NB4 (cell line): ENCODE measurements around the gene TMEM131L.

Source experiments
- DNase-seq: peaks from one replicate; pipeline ENCODE4 v3.0.0; 2010; ENCODE audit warnings: low read depth
- H3K4me3 ChIP-seq: one replicate; pipeline ENCODE4 v1.5.1; 2011; ENCODE audit warnings: mild to moderate bottlenecking, low read depth, low read length, moderate library complexity
- MAX ChIP-seq: IDR thresholded peaks from 2 replicates; pipeline ENCODE4 v1.6.1; 2011; ENCODE audit warnings: low read depth, low read length
- MYC ChIP-seq: IDR thresholded peaks from 2 replicates; pipeline ENCODE4 v1.6.1; 2011; ENCODE audit warnings: low read depth, low read length
- POLR2A ChIP-seq: IDR thresholded peaks from 2 replicates; pipeline ENCODE4 v1.6.1; 2011; ENCODE audit warnings: mild to moderate bottlenecking; ENCODE audit not compliant: insufficient read length; ENCODE audit errors: extremely low read depth
- TF ChIP-seq, protein P1 (sequence below): IDR thresholded peaks from one replicate; pipeline ENCODE4 v1.5.1; 2012; ENCODE audit warnings: low read depth, low read length

The TMEM131L gene

GRCh38 chr4:153623491-153623890 lies 157.3 kb downstream of the TMEM131L start:
- DNase-seq = no peak
- TF ChIP-seq, protein P1, sequence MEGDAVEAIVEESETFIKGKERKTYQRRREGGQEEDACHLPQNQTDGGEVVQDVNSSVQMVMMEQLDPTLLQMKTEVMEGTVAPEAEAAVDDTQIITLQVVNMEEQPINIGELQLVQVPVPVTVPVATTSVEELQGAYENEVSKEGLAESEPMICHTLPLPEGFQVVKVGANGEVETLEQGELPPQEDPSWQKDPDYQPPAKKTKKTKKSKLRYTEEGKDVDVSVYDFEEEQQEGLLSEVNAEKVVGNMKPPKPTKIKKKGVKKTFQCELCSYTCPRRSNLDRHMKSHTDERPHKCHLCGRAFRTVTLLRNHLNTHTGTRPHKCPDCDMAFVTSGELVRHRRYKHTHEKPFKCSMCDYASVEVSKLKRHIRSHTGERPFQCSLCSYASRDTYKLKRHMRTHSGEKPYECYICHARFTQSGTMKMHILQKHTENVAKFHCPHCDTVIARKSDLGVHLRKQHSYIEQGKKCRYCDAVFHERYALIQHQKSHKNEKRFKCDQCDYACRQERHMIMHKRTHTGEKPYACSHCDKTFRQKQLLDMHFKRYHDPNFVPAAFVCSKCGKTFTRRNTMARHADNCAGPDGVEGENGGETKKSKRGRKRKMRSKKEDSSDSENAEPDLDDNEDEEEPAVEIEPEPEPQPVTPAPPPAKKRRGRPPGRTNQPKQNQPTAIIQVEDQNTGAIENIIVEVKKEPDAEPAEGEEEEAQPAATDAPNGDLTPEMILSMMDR = no peak
- TF ChIP-seq POLR2A (no peak), MYC (no peak)
- H3K4me3 ChIP-seq = no peak overlapping the region

DNA sequence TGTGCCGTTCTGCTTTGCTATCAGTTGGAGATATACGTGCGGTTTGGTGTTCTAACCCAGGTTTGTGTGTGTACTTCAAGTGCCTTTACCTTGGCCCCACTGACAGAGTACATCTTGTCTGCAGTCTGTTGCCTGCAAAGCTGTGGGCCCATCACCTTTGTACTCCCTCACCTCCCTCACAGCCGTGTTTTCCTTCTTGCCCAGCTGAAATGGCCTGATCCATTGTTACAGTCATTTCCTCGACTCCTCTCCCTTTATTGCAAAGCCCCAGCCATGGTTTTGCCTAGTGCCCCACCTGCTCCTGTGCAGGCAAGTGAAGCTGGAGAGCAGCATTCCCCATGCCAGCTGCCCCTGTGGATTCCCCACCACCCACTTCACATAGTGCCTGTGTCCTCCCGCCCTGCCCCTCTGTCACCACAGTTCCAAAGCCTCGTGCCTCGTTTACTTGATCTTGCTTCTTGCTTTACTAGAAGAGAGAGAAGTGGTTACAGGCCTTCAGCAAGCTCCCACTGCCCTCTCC lies 162.7 kb downstream of the TMEM131L start:
- H3K4me3 ChIP-seq = no peak overlapping the region
- DNase-seq = no peak
- TF ChIP-seq POLR2A (no peak), MAX (no peak), MYC (no peak)
- TF ChIP-seq, protein P1 = no peak

DNA sequence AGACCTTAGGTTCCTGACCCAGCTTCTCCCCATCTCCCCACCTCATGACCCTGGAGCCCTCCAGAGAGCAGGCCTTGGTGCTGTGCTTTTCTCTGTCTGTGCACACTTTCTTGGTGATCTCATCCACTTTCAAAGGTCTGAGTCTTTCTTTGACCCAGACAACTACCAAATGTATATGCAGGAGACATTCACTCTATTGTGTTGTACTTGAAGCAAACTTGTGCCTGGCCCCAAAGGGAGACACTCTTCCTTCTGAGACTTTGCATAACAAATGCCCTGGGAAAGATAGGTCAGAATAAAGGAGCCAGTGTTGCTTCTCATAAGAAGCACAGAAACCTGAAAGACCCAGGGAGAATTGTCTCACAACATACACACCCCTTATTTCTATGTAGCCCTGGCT lies 163.6 kb downstream of the TMEM131L start:
- H3K4me3 ChIP-seq = no peak overlapping the region
- TF ChIP-seq, protein P1 = no peak
- TF ChIP-seq MAX (no peak), POLR2A (no peak), MYC (no peak)

DNA sequence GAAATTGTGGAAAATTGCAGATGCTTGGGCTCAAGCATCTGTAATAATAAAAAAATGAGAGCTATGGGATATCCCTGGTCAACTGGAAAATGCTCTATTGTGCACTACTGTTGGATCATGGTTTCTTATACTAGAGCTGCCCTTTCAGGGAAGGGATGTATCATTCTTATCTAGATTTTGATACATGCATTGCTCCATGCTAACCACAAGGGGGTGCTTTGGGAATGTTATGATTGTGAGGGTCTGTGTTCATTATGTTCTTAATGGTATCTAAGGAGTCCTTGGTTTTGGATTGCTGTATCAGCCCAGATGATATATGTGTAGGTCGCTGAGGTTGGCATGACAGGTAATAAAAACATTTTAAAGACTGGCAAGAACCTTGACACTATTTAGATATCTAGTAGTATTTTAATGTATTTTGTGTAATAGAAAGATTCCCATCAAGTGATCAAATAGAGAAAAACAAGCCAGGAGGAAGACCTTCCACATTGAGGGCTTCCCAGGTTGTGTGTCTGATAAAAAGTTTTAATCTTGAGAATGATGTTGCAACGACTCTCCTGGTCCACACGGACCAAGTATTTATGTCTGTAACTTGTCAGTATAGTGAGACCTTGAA lies 168.7 kb downstream of the TMEM131L start:
- peak; percentile 63 for DNase-seq

More for the DNA sequence above, 163.6 kb downstream of the TMEM131L start:
- DNase-seq = no peak

GRCh38 chr4:153635846-153636245 lies 169.7 kb downstream of the TMEM131L start:
- no peak for TF ChIP-seq POLR2A
- no peak for TF ChIP-seq MYC
- H3K4me3 ChIP-seq = no peak overlapping the region
- DNase-seq = no peak

More for the DNA sequence above, 168.7 kb downstream of the TMEM131L start:
- no peak for TF ChIP-seq MYC
- no peak for TF ChIP-seq POLR2A
- TF ChIP-seq, protein P1 = peak; percentile 73
- TF ChIP-seq MAX = no peak
- H3K4me3 ChIP-seq = no peak overlapping the region

GRCh38 chr4:153637201-153637600 lies 171.0 kb downstream of the TMEM131L start:
- no peak for TF ChIP-seq MAX
- TF ChIP-seq POLR2A = no peak
- TF ChIP-seq MYC = no peak
- TF ChIP-seq, protein P1 = no peak
- DNase-seq = no peak
- H3K4me3 ChIP-seq = no peak overlapping the region
